GM10847 (cell line): ENCODE results near the gene UBXN11.

ENCODE experiments used
- POLR2A ChIP-seq: IDR thresholded peaks from 2 replicates; pipeline ENCODE4 v1.6.1; 2011; ENCODE audit not compliant: insufficient read length; ENCODE audit errors: extremely low read depth

UBXN11 gene, protein sequence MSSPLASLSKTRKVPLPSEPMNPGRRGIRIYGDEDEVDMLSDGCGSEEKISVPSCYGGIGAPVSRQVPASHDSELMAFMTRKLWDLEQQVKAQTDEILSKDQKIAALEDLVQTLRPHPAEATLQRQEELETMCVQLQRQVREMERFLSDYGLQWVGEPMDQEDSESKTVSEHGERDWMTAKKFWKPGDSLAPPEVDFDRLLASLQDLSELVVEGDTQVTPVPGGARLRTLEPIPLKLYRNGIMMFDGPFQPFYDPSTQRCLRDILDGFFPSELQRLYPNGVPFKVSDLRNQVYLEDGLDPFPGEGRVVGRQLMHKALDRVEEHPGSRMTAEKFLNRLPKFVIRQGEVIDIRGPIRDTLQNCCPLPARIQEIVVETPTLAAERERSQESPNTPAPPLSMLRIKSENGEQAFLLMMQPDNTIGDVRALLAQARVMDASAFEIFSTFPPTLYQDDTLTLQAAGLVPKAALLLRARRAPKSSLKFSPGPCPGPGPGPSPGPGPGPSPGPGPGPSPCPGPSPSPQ

DNA sequence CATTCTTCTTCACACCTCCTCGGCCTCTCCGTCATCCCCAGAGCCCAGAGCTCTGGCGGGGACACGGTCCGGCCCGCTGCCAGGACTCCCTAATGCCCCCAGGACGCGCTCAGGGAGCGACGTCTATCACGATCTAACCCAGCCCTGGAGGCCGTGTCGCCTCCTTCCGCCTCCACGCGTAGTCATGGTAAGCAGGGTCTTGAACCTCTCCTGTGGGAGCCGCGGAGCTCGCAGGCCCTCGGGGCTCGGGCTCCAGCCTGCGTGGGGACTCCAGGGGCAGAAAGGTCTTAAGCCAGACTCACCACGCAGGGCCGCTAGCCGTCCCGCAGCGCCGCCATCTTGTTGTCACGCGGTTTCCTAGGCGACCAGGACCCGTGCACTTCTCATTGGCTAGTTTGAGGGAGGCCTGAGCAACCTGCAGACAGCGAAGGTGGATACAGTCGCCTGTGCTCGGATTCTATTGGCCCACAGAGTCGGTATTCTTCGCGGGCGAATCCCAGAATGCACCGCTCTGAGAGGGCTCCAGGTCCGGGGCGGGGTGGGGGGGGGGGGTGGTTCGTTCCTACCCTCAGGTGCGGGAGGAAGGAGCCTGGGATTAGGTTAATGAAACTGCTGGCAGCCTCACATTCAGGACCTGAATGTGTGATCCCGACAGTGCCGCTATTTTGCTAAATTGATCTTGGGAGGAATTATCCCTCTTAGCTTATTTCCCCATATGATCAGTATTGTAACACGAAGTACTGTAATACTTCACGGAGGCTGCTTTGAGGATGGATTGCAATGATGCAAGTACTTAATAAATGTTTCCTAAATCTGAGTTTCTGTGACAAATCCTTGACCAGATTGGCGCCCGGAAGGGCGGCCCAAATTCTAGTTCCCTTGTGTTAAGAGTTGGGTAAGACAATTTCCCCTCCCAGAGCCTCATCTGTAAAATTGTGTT, at the start of gene UBXN11:
Gene UBXN11 (minus strand): TSS at position 347 of the 940 bp plus-strand sequence. CDS start 3,753 bp downstream, outside the sequence.
- TF ChIP-seq POLR2A: peak; percentile 44

DNA sequence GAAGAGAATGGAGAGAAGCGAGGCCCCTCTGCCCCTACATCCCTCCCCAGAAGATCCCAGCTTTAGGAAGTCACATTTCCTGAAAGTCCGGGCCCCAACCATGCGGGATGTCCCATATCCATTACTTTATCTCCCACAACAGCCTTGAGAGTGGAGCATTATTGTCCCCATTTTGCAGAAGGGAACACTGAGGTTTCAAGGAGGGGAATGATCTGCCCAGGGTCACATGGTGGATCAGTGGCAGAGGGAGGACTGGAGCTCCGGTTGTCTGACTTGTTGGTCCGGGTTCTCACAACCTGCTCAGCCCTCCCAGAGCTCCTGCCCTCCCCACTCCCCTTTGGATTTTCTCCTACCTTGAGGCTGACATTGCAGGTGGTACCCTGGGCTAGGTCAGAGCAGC, 49.7 kb upstream of the UBXN11 start:
- TF ChIP-seq POLR2A: no peak

DNA sequence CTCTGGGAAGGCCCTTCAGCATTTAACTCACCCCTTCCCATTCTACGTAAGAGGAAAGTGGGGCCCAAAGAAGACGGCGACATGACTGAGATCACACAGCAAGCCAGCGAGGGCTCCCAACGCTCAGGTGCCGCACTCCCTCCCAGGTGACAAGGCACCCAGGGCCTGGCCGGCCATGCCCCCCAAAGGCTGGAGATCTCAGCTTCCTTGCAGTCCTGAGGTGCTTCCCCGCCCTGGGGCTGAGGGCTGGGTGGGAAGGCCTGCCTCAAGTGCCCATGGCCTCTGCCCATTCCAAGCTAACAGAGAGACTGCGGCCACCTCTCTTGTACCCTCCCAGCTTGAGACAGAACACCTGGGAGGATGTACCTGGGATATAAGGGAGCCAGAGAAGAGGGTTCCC, 48.5 kb upstream of the UBXN11 start:
- no peak for TF ChIP-seq POLR2A

DNA sequence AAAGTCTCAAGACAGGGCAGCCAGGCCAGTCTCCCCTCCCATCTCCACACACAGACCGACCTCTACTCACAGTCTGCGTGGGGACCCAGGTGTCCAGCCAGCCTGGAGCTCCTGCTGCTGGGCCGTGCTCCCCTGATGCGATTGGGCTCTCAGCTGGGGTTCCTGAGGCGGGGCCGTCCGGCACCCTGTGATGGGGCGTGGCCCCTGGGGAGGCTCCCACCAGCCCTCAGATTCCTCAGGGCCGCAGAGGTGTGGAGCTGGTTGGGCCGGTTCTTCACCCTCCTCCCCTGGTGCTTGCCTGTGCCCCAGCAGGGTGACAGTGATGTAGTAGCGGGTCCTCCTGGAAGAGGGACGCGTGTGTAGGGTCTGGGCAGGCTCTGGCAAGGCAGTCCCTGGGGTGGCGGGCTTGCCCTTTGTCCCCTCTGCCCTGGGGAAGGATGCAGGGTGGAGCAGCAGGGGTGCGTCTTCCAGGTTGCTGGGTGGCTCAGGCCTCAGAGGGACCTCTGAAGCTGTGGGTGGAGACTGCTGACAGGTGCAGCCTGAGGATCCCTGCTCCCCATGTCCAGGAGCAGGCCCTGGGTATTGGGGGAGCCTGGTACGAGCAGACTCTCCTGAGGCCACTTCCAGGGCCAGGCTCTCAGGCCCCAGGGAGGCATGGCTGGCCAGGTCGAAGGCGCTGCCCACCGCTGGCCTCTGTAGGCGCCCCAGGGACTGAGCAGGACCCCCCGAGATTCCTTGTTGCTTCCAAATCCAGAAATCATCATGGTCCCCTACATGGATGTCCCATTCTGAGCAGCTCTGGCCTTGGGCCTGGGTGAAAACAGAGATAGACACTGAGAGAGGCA, 47.8 kb upstream of the UBXN11 start, which contains the start of gene CRYBG2:
Gene CRYBG2 (minus strand): TSS at position 155 of the 845 bp plus-strand sequence. CDS start 7,473 bp downstream, outside the sequence.
- TF ChIP-seq POLR2A: no peak

DNA sequence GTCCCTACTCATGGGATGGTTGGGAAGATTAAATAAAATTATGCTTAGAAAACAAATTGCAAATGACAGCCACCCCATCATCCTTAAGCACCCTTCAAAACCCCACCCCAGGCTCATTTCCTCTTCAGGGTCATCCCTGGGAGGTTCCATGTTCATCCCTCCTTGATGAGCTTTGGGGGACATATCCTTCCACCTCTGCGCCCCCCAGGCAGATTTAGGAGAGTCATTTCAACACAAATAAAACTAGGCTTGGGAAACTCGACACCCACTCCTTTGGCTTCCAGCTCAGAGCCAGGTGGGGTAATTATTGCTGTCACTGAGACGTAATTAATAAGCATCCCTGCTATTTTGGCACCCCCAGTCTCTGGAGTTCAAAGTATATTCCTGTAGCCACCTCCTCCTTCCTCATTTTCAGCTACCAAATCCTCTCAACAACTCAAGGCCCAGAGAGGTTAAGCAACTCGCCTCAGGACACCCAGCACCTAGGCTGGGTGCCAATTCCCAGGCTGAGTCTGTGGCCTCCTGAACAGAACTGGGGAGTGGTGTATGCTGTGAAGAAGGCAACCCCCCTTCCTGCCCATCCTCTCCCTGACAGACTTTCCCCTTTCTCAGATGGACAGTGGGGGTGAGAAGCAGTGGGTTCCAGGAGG, 46.9 kb upstream of the UBXN11 start:
- no peak for TF ChIP-seq POLR2A

DNA sequence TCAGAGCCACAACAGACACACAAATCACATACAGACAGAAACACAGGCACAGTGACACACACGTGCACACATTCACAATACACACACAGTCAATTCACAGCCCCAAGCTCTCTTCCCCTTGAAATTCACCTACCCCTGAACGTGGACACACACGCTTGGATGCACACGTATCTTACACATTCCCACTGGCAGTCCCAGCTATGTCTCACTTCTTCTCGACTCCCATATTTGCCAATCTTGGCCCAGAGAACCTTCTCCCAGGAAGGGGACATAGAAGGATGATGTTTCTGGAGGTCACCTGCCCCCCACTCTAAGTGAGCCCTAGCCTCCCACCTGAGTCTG, 45.9 kb upstream of the UBXN11 start:
- TF ChIP-seq POLR2A: no peak

DNA sequence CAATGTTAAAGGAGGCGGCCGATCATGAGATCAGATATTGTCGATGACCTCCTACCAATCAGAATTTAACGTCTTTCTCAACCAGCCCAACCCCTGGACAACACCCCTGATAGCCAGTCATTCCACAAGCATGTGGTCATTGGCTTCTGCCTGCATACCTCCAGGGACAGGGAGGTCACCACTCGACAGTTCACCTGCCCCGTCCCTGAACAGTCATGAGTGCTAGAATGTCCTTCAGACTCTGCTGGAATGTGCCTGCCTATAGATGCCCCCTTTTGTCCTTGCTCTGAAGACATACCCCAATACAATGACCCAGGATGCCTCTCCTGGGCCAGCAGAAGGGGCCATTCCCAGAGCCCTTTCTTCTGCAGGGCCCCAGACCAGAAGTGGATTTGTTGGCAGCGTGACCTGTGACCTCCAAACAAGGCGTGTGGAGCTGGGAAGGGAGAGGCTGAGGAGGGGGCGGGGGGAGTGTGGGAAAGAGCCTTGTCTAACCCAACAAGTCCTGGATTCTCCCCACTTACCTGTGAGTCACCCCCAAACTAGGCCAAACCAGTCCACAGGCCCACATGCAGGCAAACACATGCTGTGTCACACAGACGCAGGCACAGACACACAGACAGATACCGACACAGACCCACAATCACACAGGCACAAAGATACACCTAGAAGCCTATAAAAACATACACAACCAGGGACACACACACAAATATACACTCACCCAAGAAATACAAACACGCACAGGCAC, 45.3 kb upstream of the UBXN11 start:
- no peak for TF ChIP-seq POLR2A

DNA sequence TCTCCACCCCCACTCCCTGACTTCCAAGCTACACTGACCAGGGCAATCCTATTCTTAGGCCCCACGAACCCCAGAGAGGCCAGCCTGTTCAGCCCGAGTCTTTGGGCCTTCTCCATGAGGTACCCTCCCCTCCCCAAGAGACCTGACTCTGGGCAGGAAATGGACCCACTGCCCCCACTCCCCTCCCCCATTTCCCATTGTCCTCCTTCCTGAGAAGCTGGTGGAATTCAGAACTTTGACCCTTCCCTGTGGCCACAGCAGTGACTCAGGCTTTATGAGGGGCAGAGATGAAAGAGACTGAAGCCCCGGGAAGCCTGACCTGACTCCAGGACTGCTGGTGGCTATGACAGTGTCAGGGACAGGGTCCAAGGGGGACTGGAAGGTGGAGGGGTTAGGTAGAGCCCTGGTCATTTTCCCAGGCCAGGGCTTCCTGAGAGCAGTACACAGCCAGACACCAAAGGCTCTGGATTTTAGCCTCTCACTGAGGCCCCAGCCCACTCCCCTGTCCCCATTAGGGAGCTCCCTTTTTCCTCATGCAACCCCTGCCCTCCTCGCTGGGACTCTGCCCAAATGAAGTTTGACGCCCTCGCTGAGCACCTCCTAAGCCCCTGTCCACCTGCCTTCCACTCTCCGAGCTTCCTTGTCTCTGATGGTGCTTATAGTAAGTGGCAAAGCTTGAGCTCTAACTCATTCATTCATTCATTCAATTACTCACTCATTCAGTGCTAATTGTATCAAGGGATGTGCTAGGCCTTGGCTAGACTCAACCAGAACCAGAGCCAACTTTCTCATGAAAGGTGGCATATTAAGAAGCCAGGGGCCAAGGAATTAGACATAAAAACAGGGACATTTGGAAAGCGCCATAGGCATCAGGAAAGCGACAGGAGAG, 44.5 kb upstream of the UBXN11 start:
- TF ChIP-seq POLR2A: no peak

DNA sequence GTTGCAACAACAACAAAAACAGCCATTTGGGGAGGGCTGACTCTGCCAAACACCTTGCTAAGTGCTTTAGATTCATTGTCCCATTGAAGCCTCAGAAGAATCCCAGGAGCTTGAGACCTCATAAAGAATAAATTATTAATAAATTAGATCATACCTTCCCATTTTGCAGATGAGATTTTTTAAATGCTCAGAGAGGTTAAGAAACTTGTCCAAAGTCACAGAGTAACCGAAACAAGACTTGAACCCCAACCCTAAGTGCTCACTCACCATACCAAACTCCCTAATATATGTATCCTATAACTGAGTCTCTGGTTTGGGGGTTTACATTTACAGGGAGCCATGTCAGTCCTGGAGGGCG, 43.9 kb upstream of the UBXN11 start:
- no peak for TF ChIP-seq POLR2A

DNA sequence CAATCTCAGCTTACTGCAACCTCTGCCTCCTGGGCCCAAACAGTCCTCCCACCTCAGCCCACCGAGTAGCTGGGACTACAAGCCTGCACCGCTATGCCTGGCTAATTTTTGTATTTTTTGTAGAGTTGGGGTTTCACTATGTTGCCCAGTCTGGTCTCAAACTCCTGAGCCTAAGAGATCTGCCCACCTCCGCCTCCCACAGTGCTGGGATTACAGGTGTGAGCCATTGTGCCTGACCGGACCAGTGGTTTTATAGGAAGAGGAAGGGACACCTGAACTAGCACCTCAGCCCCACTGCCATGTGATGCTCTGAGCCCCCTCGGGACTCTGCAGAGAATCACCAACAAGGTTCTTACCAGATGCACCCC, 43.4 kb upstream of the UBXN11 start:
- TF ChIP-seq POLR2A: no peak

DNA sequence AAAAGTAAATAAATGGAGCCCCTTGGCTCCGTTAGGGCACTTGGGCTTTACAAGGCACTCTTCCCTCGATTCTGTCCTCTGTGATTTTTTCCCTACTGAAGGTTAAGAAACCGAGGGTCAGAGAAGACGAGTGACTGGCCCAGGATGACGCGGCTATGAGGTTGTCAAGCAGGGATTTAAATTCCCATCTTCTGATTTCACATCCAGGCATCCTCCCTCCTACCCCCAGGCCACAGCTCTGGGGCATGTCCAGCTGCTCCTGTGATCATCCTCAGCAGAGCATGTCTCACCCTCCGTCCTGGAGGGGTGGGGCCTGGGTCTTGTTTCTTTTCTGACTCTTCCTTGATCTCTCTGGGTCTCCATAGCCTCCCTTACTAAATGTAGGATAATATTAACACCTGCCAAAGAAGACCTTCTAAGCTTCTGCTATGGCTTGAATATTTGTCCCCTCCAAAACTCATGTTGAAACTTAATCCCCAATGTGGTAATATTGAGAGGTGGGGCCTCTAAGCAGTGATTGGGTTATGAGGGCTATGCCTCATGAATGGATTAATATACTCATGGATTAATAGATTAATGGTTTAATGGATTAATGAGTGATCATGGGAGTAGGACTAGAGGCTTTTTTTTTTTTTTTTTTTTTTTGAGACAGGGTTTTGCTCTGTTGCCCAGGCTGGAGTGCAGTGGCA, 42.9 kb upstream of the UBXN11 start:
- no peak for TF ChIP-seq POLR2A
